ENCODE results near the gene ALCAM. TPM values are rescaled to one million over a fixed set of nuclear protein-coding genes. Genes with fewer than 3 reads are reported as not detected.

Gene ALCAM
- total RNA-seq, 3 donors from 2014 or later = 20.3 to 223 (median 118) TPM

- intact Hi-C loops (cut with DNase I; ENCODE audit: low total_unique reads) = no loop called here
- Histone ChIP-seq H3K27ac (no peak overlapping the region), H3K4me3 (no peak overlapping the region), H3K27me3 (no peaks in the 10 kb centered on the region), H3K9me3 (peaks cover 0 to 10% of the 10 kb centered on the region in 2 donors), H3K36me3 (no peaks in the 10 kb centered on the region), H3K4me1 (no peaks in the 10 kb centered on the region)
- no peak for TF ChIP-seq POLR2AphosphoS5 (IDR thresholded peaks at IDR 0.05)
- TF ChIP-seq CTCF (IDR thresholded peaks at IDR 0.05) = no peak
- TF ChIP-seq POLR2A (IDR thresholded peaks at IDR 0.05) = no peak
- no peak for DNase-seq (ENCODE audit: low spot score in 2 of 2)
Measured at GRCh38 chr3:105394177-105394576, 27.5 kb downstream of the ALCAM start.

- intact Hi-C loops (cut with DNase I; ENCODE audit: low total_unique reads) = no loop called here
- TF ChIP-seq CTCF (IDR thresholded peaks at IDR 0.05) = no peak
- no peak for TF ChIP-seq POLR2A (IDR thresholded peaks at IDR 0.05)
- TF ChIP-seq POLR2AphosphoS5 (IDR thresholded peaks at IDR 0.05) = no peak
- H3K4me3 ChIP-seq = no peak overlapping the region
- H3K27me3 ChIP-seq = no peaks in the 10 kb centered on the region
- H3K27ac ChIP-seq = no peak overlapping the region
- no peaks in the 10 kb centered on the region for H3K4me1 ChIP-seq
- no peaks in the 10 kb centered on the region for H3K9me3 ChIP-seq
- no peak for DNase-seq (ENCODE audit: low spot score in 2 of 2)
- H3K36me3 ChIP-seq = no peaks in the 10 kb centered on the region
Measured at GRCh38 chr3:105397974-105398373, 31.3 kb downstream of the ALCAM start.

- TF ChIP-seq POLR2AphosphoS5 (IDR thresholded peaks at IDR 0.05) (no peak), CTCF (IDR thresholded peaks at IDR 0.05) (no peak), POLR2A (IDR thresholded peaks at IDR 0.05) (no peak)
- Histone ChIP-seq H3K4me3 (no peak overlapping the region), H3K27ac (no peak overlapping the region), H3K9me3 (no peaks in the 10 kb centered on the region), H3K36me3 (no peaks in the 10 kb centered on the region), H3K27me3 (no peaks in the 10 kb centered on the region), H3K4me1 (no peaks in the 10 kb centered on the region)
- no peak for DNase-seq (ENCODE audit: low spot score in 2 of 2)
- intact Hi-C loops (cut with DNase I; ENCODE audit: low total_unique reads) = no loop called here
Measured at GRCh38 chr3:105398437-105398836, 31.7 kb downstream of the ALCAM start.

- H3K4me1 ChIP-seq = no peaks in the 10 kb centered on the region
- H3K27me3 ChIP-seq = no peaks in the 10 kb centered on the region
- TF ChIP-seq CTCF (IDR thresholded peaks at IDR 0.05) (no peak), POLR2A (IDR thresholded peaks at IDR 0.05) (no peak), POLR2AphosphoS5 (IDR thresholded peaks at IDR 0.05) (no peak)
- no peak overlapping the region for H3K4me3 ChIP-seq
- no peaks in the 10 kb centered on the region for H3K9me3 ChIP-seq
- intact Hi-C loops (cut with DNase I; ENCODE audit: low total_unique reads) = no loop called here
- H3K36me3 ChIP-seq = no peaks in the 10 kb centered on the region
- no peak overlapping the region for H3K27ac ChIP-seq
- no peak for DNase-seq (ENCODE audit: low spot score in 2 of 2)
Measured at GRCh38 chr3:105399062-105399461, 32.4 kb downstream of the ALCAM start.

- TF ChIP-seq CTCF (IDR thresholded peaks at IDR 0.05) = no peak
- TF ChIP-seq POLR2A (IDR thresholded peaks at IDR 0.05) = no peak
- TF ChIP-seq POLR2AphosphoS5 (IDR thresholded peaks at IDR 0.05) = no peak
- DNase-seq (ENCODE audit: low spot score in 2 of 2) = no peak
- no peaks in the 10 kb centered on the region for H3K9me3 ChIP-seq
- no peak overlapping the region for H3K27ac ChIP-seq
- H3K27me3 ChIP-seq = no peaks in the 10 kb centered on the region
- no peaks in the 10 kb centered on the region for H3K4me1 ChIP-seq
- H3K4me3 ChIP-seq = no peak overlapping the region
- intact Hi-C loops (cut with DNase I; ENCODE audit: low total_unique reads) = no loop called here
- H3K36me3 ChIP-seq = no peaks in the 10 kb centered on the region
Measured at GRCh38 chr3:105399611-105400010, 32.9 kb downstream of the ALCAM start.
